HG03097 (cell line): ENCODE measurements around the gene WHRN.

Experiments
- ATAC-seq: cut with Tn5 transposase; IDR thresholded peaks from one replicate; pipeline ENCODE4 v1.9.1; 2021; ENCODE audit not compliant: unreplicated experiment, low FRiP score

The WHRN gene

GRCh38 chr9:114427644-114428043 is 77.6 kb downstream of the WHRN start:
- no peak for ATAC-seq

- ATAC-seq, result no peak
Observed at GRCh38 chr9:114426046-114426948, 79.0 kb downstream of the WHRN start.

GRCh38 chr9:114425126-114425525 is 80.1 kb downstream of the WHRN start:
- ATAC-seq, result no peak

GRCh38 chr9:114424126-114424525 is 81.1 kb downstream of the WHRN start:
- no peak for ATAC-seq

GRCh38 chr9:114423181-114423580 is 82.1 kb downstream of the WHRN start:
- no peak for ATAC-seq

- ATAC-seq, result no peak
Observed at GRCh38 chr9:114421147-114421546, 84.1 kb downstream of the WHRN start.

GRCh38 chr9:114419796-114420195 is 85.5 kb downstream of the WHRN start:
- no peak for ATAC-seq

GRCh38 chr9:114418053-114418452 is 87.2 kb downstream of the WHRN start:
- no peak for ATAC-seq

GRCh38 chr9:114417511-114417910 is 87.8 kb downstream of the WHRN start:
- ATAC-seq, result no peak

- no peak for ATAC-seq
Observed at GRCh38 chr9:114416906-114417305, 88.4 kb downstream of the WHRN start.

GRCh38 chr9:114416290-114416689 is 89.0 kb downstream of the WHRN start:
- ATAC-seq, result no peak

- no peak for ATAC-seq
Observed at GRCh38 chr9:114414346-114414745, 90.9 kb downstream of the WHRN start.

GRCh38 chr9:114413861-114414301 is 91.4 kb downstream of the WHRN start:
- no peak for ATAC-seq

- no peak for ATAC-seq
Observed at GRCh38 chr9:114412048-114412683, 93.1 kb downstream of the WHRN start.

GRCh38 chr9:114411452-114411851 is 93.8 kb downstream of the WHRN start:
- no peak for ATAC-seq

- ATAC-seq, result no peak
Observed at GRCh38 chr9:114410910-114411309, 94.4 kb downstream of the WHRN start.

GRCh38 chr9:114409842-114410241 is 95.4 kb downstream of the WHRN start:
- ATAC-seq, result no peak

- ATAC-seq, result no peak
Observed at GRCh38 chr9:114409103-114409780, 96.0 kb downstream of the WHRN start.

- no peak for ATAC-seq
Observed at GRCh38 chr9:114408645-114409044, 96.6 kb downstream of the WHRN start.

GRCh38 chr9:114407889-114408288 is 97.4 kb downstream of the WHRN start:
- ATAC-seq, result no peak

GRCh38 chr9:114406441-114406840 is 98.8 kb downstream of the WHRN start:
- ATAC-seq, result no peak
